GM13976 (cell line): Measurements from ENCODE around the gene DYRK3.

Source experiments
- DNase-seq: peaks from one replicate; pipeline ENCODE4 v3.0.0; 2012; ENCODE audit warnings: low spot score
- CTCF ChIP-seq: IDR thresholded peaks from 2 replicates; pipeline ENCODE4 v1.5.1; 2012; ENCODE audit warnings: borderline replicate concordance, mild to moderate bottlenecking; ENCODE audit not compliant: insufficient read depth; ENCODE audit errors: extremely low read depth, missing control alignments, control extremely low read depth
- in situ Hi-C: fragments of 300-500 bp; cut with MboI; formaldehyde crosslinking; loops from one replicate; pipeline ENCODE4 v1.12.0; 2022; ENCODE audit warnings: low sequenced_read_pairs, mixed read lengths, inconsistent platforms; ENCODE audit not compliant: unreplicated experiment

Gene DYRK3

DNA sequence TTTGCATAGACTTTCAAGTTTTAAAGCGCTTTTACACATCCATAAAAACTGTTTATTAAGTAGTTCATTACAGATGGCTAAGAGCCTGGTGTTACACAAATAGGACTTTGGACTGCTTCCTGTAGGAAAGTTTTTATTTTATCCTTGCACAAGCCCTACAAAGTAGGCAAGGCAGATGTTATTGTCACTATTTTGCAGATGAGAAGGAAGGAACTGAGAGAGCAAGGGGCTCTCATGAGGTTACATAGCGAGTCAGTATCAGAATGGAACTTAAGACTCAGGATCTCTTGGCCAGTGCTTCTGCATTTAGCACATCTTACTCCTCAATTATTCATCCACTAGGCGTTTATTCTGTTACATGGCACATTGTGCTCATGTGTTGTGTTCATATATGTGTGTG is 46.8 kb downstream of the DYRK3 start:
- no peak for TF ChIP-seq CTCF
- in situ Hi-C loops = no loop called here

DNA sequence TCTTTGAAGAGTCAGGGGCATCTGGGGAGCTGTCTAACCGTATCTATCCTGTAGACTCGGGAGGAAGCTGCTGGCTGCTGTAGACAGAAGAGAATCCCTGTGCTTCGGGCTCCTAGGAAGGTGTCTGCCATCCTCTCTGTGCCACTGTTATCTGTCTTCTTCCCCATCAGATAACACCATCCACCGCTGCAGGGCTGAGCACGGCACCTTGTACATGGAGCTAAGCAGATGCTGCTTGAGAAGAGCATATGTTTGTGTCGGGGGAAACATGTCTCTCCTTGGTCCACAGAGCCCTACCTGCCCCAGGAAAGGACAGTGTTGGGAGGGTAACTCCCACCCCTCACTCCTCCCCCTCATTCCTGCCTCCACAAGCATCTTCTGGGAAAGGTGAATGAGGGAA is 48.0 kb downstream of the DYRK3 start:
- no peak for TF ChIP-seq CTCF
- DNase-seq = no peak
- in situ Hi-C loops = no loop called here

More for the DNA sequence above, 46.8 kb downstream of the DYRK3 start:
- DNase-seq = no peak

- TF ChIP-seq CTCF = no peak
- in situ Hi-C loops = no loop called here
- DNase-seq = no peak
These were observed 48.7 kb downstream of the DYRK3 start for GRCh38 chr1:206684003-206684402.

DNA sequence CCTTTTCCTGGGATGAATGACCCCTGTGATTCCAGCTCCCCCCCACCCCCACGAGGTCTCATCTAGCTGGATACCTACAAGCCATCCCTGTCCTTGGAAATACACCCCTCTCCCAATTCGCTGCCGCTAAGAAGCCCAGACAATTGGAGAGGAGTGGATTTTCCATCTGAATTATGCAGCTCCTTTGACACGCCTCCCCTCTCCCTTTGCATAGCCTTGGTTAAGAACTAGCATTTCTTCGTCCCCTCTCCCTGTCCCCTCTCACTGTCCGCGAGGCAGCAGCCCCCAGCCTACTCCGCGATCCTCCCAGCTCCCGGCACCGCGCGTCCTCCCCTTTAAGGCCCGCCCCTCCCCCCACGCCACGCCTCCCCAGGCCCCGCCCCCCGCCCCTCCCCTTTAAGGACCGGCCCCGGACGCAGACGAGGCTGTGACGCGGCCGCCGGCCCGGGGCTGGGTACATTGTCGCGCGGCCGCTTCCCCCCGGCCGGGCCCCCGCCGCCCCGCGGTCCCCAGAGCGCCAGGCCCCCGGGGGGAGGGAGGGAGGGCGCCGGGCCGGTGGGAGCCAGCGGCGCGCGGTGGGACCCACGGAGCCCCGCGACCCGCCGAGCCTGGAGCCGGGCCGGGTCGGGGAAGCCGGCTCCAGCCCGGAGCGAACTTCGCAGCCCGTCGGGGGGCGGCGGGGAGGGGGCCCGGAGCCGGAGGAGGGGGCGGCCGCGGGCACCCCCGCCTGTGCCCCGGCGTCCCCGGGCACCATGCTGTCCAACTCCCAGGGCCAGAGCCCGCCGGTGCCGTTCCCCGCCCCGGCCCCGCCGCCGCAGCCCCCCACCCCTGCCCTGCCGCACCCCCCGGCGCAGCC is 49.4 kb downstream of the DYRK3 start, which contains the start of gene MAPKAPK2:
MAPKAPK2 (plus strand) TSS at position 428 of the 856 bp plus-strand sequence; CDS start at position 753, 325 bp downstream.
- peak; percentile 97 for DNase-seq
- no peak for TF ChIP-seq CTCF
- in situ Hi-C loops = no loop called here

GRCh38 chr1:206685334-206685768 is 50.0 kb downstream of the DYRK3 start:
- in situ Hi-C loops = no loop called here
- peak; percentile 57 for DNase-seq
- no peak for TF ChIP-seq CTCF

DNA sequence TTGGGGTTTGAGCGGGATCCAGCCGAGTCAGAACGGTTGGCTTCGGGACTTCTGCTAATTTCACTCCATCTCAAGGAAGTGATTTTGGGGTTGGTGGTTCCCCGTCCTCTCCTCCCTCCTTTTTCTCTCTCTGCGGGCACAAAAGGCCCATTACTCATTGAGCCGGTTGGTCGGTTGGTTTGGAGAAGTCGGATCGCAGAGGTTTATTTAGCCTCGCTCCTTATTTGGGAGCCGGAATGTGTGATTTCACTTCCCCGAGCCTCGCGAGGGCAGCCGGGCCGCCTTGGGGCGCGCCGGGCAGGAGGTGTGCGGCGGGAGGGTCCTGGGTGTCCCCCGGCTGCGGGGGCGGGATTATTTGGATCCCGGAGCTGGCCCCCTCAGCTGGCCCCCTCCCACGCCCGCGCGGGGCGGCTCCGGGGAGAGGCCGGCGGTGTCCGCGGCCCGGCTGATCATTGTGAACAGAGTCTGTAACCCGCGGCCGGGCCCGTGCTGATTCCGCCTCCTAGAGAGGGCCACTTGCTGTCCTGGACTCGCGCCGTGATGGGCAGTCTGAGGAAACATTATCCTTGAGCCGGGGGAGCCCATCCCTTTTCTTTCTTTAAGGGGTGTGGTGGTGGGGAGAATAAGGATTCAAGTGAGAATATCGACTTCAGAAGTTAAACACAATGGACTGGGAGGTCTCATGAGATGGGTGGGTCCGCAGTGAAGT is 50.6 kb downstream of the DYRK3 start:
- peak; percentile 74 for DNase-seq
- in situ Hi-C loops = no loop called here
- no peak for TF ChIP-seq CTCF
